Tibial nerve (tissue), 4 donors: ENCODE data around the gene PCYT1A. TPM values are rescaled to one million over a fixed set of nuclear protein-coding genes. Genes with fewer than 3 reads are reported as not detected.

Experiments used
- DNase-seq, 2 donors: peaks; one replicate each; pipeline ENCODE4 v3.0.0-alpha.2; 2019; ENCODE audit warnings: low spot score in 2 of 2
- H3K27ac ChIP-seq, 4 donors: fragments of 200-600 bp; sonication (generic) in 3 of 4; one replicate each; pipeline ENCODE4 v1.5.1; 2017 to 2019; ENCODE audit warnings: mild to moderate bottlenecking in 1 of 4
- H3K27me3 ChIP-seq, 2 donors: fragments of 200-600 bp; sonication (generic) in 1 of 2; one replicate each; pipeline versions ENCODE4 v1.5.1 to v1.6.0; 2017 to 2019
- H3K36me3 ChIP-seq, 3 donors: fragments of 200-600 bp; sonication (generic); one replicate each; pipeline ENCODE4 v1.5.1; 2018 to 2019
- H3K4me1 ChIP-seq, 4 donors: fragments of 200-600 bp; sonication (generic) in 3 of 4; one replicate each; pipeline ENCODE4 v1.5.1; 2017 to 2019
- H3K4me3 ChIP-seq, 4 donors: fragments of 200-600 bp; sonication (generic) in 3 of 4; one replicate each; pipeline ENCODE4 v1.5.1; 2017 to 2019; ENCODE audit warnings: mild to moderate bottlenecking in 1 of 4, moderate library complexity in 1 of 4
- H3K9me3 ChIP-seq, 4 donors: fragments of 200-600 bp; sonication (generic) in 3 of 4; one replicate each; pipeline ENCODE4 v1.5.1; 2017 to 2019
- EP300 ChIP-seq, 2 donors: sonication (generic); formaldehyde crosslinking; IDR thresholded peaks; one replicate each; pipeline ENCODE4 v1.6.1; 2017; ENCODE audit warnings: antibody characterized with exemption in 2 of 2, mild to moderate bottlenecking in 1 of 2
- POLR2A ChIP-seq, 2 donors: fragments of 450-650 bp; IDR thresholded peaks; one replicate each; pipeline ENCODE4 v1.6.1; 2017; ENCODE audit warnings: antibody characterized with exemption in 2 of 2, mild to moderate bottlenecking in 2 of 2, moderate library complexity in 2 of 2
- WGBS, 2 donors: methylation state at CpG; one replicate each; pipeline ENCODE4 v1.1.5; 2018; 5-methylcytosine and 5-hydroxymethylcytosine counted together
- total RNA-seq, 4 donors: library from RNA; depleted of rRNA; stranded (reverse); fragments of >200 nt; gene quantifications; one replicate each; pipeline ENCODE4 v1.1.0, GENCODE V29; 2016
- TF ChIP-seq, protein P1 (sequence below), 5 experiments: fragments of 200-600 bp in 3 of 5; fragments of 450-650 bp in 2 of 5; sonication (generic) in 3 of 5; IDR thresholded peaks; one replicate each; pipeline ENCODE4 v1.5.1; 2016 to 2019; ENCODE audit warnings: antibody characterized with exemption in 5 of 5, mild to moderate bottlenecking in 3 of 5, moderate library complexity in 2 of 5

The PCYT1A gene
- total RNA-seq, 4 donors from 2014 or later, result 51.9 to 98.1 (median 73.0) TPM

DNA sequence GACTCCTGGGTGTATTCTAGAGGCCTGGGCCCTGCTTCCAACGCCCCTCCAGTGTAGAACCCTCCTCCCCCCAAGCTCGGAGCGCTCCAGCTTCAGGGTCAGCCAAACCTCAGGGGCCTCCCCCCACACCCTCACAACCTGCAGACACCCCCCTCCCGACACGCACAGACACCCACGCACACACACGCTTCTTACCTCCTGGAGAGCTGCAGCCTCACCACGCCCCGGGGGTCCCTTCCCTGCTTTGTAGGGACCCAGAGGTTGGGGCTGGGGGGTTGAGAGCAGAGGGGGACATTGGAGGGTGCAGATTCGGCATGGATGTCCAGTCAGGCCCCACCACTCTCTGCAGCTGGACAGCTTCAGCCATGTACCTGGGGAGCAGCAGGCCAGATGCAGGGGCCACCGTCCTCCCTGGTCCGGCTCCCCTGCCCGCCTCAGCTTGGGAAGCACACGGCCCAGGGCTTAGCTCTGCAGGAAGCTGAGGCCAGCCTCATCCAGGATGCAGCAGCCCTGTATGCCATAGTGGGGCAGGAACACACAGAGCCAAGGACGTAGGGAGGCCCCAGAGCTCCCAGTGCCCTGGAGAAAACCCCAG is 89.3 kb downstream of the PCYT1A start:
- Histone ChIP-seq H3K36me3 (no peaks in the 10 kb centered on the region), H3K4me3 (no peak overlapping the region), H3K27me3 (no peaks in the 10 kb centered on the region), H3K4me1 (peaks cover 0 to 14% (median 0%) of the 10 kb centered on the region in 4 donors), H3K27ac (no peak overlapping the region), H3K9me3 (no peaks in the 10 kb centered on the region)
- TF ChIP-seq, protein P1, sequence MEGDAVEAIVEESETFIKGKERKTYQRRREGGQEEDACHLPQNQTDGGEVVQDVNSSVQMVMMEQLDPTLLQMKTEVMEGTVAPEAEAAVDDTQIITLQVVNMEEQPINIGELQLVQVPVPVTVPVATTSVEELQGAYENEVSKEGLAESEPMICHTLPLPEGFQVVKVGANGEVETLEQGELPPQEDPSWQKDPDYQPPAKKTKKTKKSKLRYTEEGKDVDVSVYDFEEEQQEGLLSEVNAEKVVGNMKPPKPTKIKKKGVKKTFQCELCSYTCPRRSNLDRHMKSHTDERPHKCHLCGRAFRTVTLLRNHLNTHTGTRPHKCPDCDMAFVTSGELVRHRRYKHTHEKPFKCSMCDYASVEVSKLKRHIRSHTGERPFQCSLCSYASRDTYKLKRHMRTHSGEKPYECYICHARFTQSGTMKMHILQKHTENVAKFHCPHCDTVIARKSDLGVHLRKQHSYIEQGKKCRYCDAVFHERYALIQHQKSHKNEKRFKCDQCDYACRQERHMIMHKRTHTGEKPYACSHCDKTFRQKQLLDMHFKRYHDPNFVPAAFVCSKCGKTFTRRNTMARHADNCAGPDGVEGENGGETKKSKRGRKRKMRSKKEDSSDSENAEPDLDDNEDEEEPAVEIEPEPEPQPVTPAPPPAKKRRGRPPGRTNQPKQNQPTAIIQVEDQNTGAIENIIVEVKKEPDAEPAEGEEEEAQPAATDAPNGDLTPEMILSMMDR (IDR thresholded peaks at IDR 0.05), result no peak
- no peak for TF ChIP-seq POLR2A (IDR thresholded peaks at IDR 0.05)
- no peak for TF ChIP-seq EP300 (IDR thresholded peaks at IDR 0.05)
- DNase-seq, result no peak
- 86 to 92% methylated on average over 10 to 15 of the region's 15 CpGs for WGBS, 2 donors

DNA sequence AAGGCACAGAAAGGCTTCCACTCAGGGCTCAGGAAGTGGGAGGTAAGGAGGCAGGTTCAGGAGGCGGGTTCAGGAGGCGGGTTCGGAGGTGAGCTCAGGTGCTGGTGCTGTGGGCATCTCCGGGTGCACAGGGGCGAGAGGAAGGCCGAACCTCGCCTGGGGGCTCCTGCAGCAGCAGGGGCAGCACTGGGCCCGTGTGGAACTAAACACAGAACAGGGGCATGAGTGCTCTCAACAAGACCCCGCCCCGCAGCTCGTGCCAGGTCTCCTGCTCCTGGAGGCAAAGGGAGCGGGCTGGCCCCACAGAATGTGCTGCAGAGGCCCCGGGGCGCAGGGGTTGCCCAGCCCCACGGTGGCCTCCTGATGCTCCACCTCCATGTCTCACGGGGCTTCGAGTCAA is 90.0 kb downstream of the PCYT1A start:
- H3K4me3 ChIP-seq, result no peak overlapping the region
- WGBS, 2 donors, result 80 to 88% methylated on average over 14 to 17 of the region's 17 CpGs
- no peaks in the 10 kb centered on the region for H3K36me3 ChIP-seq
- peaks cover 0 to 20% (median under 1%) of the 10 kb centered on the region in 4 donors for H3K4me1 ChIP-seq
- H3K9me3 ChIP-seq, result no peaks in the 10 kb centered on the region
- no peaks in the 10 kb centered on the region for H3K27me3 ChIP-seq
- no peak overlapping the region for H3K27ac ChIP-seq
- TF ChIP-seq, protein P1 (IDR thresholded peaks at IDR 0.05), result no peak
- TF ChIP-seq POLR2A (IDR thresholded peaks at IDR 0.05) (no peak), EP300 (IDR thresholded peaks at IDR 0.05) (no peak)
- no peak for DNase-seq

DNA sequence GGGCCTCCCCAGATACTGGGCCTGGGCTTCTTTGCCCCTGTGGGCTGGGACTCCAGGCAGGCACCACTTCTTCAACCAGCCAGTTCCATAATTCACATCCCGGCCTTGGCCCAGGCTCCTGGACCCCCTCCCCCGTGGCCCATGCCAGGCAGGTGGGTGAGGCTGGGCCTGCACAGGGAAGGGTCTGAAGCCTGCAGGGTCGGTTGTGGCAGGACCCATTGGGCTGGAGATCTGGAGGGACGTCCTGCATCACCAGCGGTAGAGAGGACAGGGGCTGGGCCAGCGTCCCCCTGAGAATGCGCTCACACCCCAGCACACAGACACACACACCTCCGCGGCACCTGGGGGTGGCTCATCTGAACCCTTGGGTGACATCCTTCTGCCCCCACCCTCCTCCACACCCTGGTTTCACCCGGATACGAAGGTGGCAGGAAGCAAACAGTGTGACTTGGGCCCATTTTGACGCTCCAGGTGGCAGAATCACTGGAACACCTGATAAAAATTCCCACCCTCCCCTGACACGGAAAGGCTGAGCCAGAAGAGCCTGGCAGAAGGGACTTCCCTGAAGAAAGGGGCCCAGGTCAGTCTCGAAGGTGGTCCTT is 91.8 kb downstream of the PCYT1A start:
- no peak for DNase-seq
- H3K36me3 ChIP-seq, result no peaks in the 10 kb centered on the region
- peaks cover 0 to 26% (median 3%) of the 10 kb centered on the region in 4 donors for H3K4me1 ChIP-seq
- H3K4me3 ChIP-seq, result no peak overlapping the region
- H3K9me3 ChIP-seq, result no peaks in the 10 kb centered on the region
- WGBS, 2 donors, result 82 to 94% methylated on average over 8 to 12 of the region's 14 CpGs
- H3K27ac ChIP-seq, result no peak overlapping the region
- H3K27me3 ChIP-seq, result no peaks in the 10 kb centered on the region
- TF ChIP-seq POLR2A (IDR thresholded peaks at IDR 0.05), result no peak
- TF ChIP-seq, protein P1 (IDR thresholded peaks at IDR 0.05), result no peak
- no peak for TF ChIP-seq EP300 (IDR thresholded peaks at IDR 0.05)

DNA sequence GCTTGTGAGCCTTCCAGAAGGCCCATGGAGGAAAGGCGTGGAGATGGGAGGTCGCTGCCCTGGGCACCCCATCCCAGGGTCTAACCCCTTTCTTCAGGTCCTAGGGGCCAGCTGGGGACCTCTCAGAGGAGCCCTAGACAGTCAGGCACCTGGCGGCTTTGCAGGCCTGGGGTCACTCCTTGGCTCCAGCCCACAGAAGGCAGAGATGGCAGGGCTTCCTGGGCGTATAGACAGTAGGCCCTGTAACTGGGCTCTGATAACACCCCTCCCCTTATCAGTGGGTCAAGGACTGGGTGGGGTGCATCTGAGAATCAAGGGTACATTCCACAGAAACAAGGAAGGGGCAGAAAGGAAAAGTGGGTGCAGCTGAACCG is 93.0 kb downstream of the PCYT1A start:
- no peaks in the 10 kb centered on the region for H3K9me3 ChIP-seq
- H3K4me1 ChIP-seq, result peaks cover 0 to 26% (median 3%) of the 10 kb centered on the region in 4 donors
- no peak overlapping the region for H3K4me3 ChIP-seq
- no peaks in the 10 kb centered on the region for H3K27me3 ChIP-seq
- TF ChIP-seq POLR2A (IDR thresholded peaks at IDR 0.05) (no peak), EP300 (IDR thresholded peaks at IDR 0.05) (no peak)
- TF ChIP-seq, protein P1 (IDR thresholded peaks at IDR 0.05), result no peak
- DNase-seq, result no peak
- H3K27ac ChIP-seq, result peak overlapping the region in 2 of 4 donors; percentile 8 to 73
- no peaks in the 10 kb centered on the region for H3K36me3 ChIP-seq
- 73 to 89% methylated on average over 5 of the region's 5 CpGs for WGBS, 2 donors

DNA sequence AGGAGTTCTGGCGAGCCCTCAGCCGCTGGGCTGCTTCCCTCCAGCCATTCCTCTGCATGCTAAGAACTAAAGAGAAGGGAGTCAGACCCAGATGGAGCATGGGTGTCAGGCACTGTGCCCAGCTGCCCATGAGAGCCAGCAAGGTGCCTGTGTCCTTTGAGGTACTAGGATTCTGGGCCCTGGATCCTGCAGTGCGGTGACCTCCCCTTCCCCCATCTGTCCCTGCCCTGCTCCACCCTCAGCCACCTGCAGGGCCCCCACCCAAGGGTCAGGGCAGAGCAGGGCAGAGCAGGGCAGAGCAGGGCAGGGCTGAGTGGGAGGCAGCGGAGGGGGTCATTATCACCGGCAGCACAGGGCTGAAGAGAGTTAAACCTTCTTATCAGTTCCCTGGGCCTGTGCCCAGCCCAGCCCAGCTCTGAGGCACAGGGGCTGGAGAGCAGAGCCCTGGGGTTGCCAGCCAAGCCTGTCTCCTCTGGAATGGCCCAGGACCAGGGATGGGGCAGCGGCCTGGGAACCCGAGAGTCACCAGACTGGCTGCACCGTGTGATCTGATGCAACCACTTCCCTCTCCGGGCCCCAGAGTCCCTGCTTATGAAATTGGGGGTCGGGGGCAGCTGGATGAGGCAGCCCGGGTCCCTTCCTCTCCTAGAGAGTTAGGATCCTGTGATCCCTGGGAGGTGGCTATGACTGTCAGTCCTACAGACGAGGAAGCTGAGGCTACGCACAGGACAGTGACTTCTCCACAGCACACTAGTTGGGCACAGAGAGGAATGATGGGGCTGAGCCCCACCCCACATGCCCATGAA is 93.6 kb downstream of the PCYT1A start:
- 66 to 70% methylated on average over 6 to 7 of the region's 13 CpGs for WGBS, 2 donors
- DNase-seq, result peak in 1 of 2 donors; percentile 41
- TF ChIP-seq POLR2A (IDR thresholded peaks at IDR 0.05), result no peak
- TF ChIP-seq EP300 (IDR thresholded peaks at IDR 0.05), result peak in 1 of 2 donors; percentile 44
- TF ChIP-seq, protein P1 (IDR thresholded peaks at IDR 0.05), result no peak
- Histone ChIP-seq H3K27me3 (no peaks in the 10 kb centered on the region), H3K27ac (peak overlapping the region in 3 of 4 donors; percentile 8 to 73 (median 36)), H3K4me3 (no peak overlapping the region), H3K36me3 (no peaks in the 10 kb centered on the region), H3K9me3 (no peaks in the 10 kb centered on the region), H3K4me1 (peaks cover 0 to 26% (median 3%) of the 10 kb centered on the region in 4 donors)
